Tibial nerve (tissue), 4 donors: ENCODE measurements around the gene C1QTNF6.

ENCODE experiments used
- CTCF ChIP-seq, 5 experiments: fragments of 200-600 bp in 3 of 5; fragments of 450-650 bp in 2 of 5; sonication (generic) in 3 of 5; IDR thresholded peaks; one replicate each; pipeline ENCODE4 v1.5.1; 2016 to 2019; ENCODE audit warnings: antibody characterized with exemption in 5 of 5, mild to moderate bottlenecking in 3 of 5, moderate library complexity in 2 of 5
- EP300 ChIP-seq, 2 donors: sonication (generic); formaldehyde crosslinking; IDR thresholded peaks; one replicate each; pipeline ENCODE4 v1.6.1; 2017; ENCODE audit warnings: antibody characterized with exemption in 2 of 2, mild to moderate bottlenecking in 1 of 2
- POLR2A ChIP-seq, 2 donors: fragments of 450-650 bp; IDR thresholded peaks; one replicate each; pipeline ENCODE4 v1.6.1; 2017; ENCODE audit warnings: antibody characterized with exemption in 2 of 2, mild to moderate bottlenecking in 2 of 2, moderate library complexity in 2 of 2

GRCh38 chr22:37205046-37205445 is 17.0 kb upstream of the C1QTNF6 start:
- no peak for TF ChIP-seq CTCF (IDR thresholded peaks at IDR 0.05)
- TF ChIP-seq POLR2A (IDR thresholded peaks at IDR 0.05), result no peak
- TF ChIP-seq EP300 (IDR thresholded peaks at IDR 0.05), result no peak
